ENCODE measurements around the gene CBARP.

DNA sequence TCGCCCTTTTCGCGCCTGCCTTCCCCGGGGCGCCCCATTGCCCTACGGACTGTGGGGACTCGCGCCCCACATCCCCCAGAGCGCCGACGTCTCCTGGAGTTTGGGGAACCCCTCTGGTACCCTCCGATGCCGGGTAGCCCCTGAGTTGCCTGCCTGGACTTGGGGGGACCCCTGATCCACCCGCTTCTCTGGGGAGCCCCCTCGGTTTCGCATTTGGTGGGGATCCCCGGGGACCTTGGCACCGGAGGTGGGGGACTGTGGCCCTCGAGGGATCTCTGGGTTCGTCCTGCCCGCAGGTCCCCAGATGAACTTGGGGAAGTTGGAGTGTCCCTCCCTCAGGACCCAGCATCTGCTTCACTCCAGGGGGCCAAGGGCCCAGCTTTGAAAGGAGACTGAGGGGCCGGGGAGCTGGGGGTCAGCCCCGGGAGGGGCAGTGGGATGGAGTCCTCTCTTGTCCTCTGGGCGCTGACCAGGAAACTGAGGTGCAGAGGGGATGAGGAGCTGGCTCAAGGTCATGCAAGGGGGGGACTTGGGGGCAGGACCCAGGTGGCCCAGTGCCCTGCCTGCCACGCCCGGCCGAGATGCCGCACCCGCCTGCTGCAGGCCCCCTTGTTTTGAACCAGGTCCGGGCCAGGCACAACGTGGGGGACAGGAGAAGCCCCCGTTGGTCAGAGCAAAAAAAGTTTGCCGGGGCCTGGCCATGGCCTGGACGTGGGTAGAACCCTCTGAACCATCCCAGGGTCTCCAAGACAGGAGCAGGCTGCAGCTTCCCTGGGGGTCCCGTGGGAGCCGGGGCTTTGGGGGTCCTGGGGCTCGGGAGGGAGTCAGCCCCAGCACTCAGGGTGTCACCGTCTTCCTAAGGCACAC, 48.9 kb upstream of the CBARP start:
- TF ChIP-seq, protein P1, sequence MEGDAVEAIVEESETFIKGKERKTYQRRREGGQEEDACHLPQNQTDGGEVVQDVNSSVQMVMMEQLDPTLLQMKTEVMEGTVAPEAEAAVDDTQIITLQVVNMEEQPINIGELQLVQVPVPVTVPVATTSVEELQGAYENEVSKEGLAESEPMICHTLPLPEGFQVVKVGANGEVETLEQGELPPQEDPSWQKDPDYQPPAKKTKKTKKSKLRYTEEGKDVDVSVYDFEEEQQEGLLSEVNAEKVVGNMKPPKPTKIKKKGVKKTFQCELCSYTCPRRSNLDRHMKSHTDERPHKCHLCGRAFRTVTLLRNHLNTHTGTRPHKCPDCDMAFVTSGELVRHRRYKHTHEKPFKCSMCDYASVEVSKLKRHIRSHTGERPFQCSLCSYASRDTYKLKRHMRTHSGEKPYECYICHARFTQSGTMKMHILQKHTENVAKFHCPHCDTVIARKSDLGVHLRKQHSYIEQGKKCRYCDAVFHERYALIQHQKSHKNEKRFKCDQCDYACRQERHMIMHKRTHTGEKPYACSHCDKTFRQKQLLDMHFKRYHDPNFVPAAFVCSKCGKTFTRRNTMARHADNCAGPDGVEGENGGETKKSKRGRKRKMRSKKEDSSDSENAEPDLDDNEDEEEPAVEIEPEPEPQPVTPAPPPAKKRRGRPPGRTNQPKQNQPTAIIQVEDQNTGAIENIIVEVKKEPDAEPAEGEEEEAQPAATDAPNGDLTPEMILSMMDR (conservative IDR thresholded peaks at IDR 0.05 in 1 of 2, IDR thresholded peaks at IDR 0.05 in 1 of 2; ENCODE audit: extremely low read depth in 1 of 2, insufficient read depth in 1 of 2, low read depth in 1 of 2, low read length in 2 of 2) = no peak
- TF ChIP-seq EZH2 (IDR thresholded peaks at IDR 0.05; ENCODE audit: borderline replicate concordance, low read length) = peak; percentile 33

Measured in mammary epithelial cell (primary cell).